ENCODE data around the gene LAMA3.

DNA sequence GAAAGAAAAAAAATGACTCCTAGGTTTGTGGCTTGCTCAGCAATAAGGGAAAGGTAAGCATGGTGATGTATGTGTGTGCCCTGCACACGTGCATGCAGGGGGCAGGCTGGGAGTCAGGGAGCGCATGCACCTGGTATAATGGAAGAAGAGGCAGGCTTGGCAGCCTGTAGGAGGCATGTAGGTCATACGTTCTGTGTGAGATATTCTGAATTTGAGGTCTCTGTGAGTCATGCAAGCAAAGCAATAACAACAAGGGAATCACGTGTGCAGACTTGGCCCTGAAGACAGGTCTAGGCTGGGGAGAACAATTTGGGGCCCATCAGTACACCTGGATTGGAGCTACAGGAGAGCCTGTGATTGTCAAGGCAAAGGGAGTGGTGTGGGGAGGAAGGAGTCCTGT, 230.8 kb downstream of the LAMA3 start:
- TF ChIP-seq, protein P1, sequence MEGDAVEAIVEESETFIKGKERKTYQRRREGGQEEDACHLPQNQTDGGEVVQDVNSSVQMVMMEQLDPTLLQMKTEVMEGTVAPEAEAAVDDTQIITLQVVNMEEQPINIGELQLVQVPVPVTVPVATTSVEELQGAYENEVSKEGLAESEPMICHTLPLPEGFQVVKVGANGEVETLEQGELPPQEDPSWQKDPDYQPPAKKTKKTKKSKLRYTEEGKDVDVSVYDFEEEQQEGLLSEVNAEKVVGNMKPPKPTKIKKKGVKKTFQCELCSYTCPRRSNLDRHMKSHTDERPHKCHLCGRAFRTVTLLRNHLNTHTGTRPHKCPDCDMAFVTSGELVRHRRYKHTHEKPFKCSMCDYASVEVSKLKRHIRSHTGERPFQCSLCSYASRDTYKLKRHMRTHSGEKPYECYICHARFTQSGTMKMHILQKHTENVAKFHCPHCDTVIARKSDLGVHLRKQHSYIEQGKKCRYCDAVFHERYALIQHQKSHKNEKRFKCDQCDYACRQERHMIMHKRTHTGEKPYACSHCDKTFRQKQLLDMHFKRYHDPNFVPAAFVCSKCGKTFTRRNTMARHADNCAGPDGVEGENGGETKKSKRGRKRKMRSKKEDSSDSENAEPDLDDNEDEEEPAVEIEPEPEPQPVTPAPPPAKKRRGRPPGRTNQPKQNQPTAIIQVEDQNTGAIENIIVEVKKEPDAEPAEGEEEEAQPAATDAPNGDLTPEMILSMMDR (IDR thresholded peaks at IDR 0.05; ENCODE audit: extremely low read depth in 1 of 2, insufficient read depth in 1 of 2, low read depth in 1 of 2, low read length in 2 of 2) = no peak
- TF ChIP-seq EZH2 (IDR thresholded peaks at IDR 0.05; ENCODE audit: borderline replicate concordance, low read depth, low read length, severe bottlenecking) = no peak

Measured in endothelial cell of umbilical vein (primary cell).